A673 (cell line): ENCODE results near the gene MBTPS1. TPM values are rescaled to one million over a fixed set of nuclear protein-coding genes. Genes with fewer than 3 reads are reported as not detected.

Experiments
- BruUV-seq: library from RNA; stranded (reverse); fragments of 400-500 nt; replicated peaks from 2 replicates; lab custom pipeline; 2021; lab: Mats Ljungman, UMichigan
- CTCF ChIA-PET: fragments of 300-600 bp; sonication (Branson Sonifier 250); formaldehyde crosslinking; loops from one replicate; lab custom pipeline; 2022; ENCODE audit warnings: antibody characterized with exemption; lab: Charles Lee
- POLR2A ChIA-PET: fragments of 300-600 bp; sonication (Branson Sonifier 250); formaldehyde crosslinking; loops from one replicate; lab custom pipeline; 2022; ENCODE audit warnings: antibody characterized with exemption; ENCODE audit not compliant: low non-redundant PET; lab: Charles Lee
- DNase-seq: peaks from one replicate; pipeline ENCODE4 v3.0.0-alpha.2; 2015; ENCODE audit warnings: low spot score
- H3K27ac ChIP-seq: fragments of 200-600 bp; sonication (generic); 2 replicates; pipeline ENCODE4 v1.5.1; 2016; ENCODE audit warnings: mixed run types, low read depth, mild to moderate bottlenecking, mixed read lengths, antibody characterized with exemption, low read length; ENCODE audit not compliant: poor library complexity, severe bottlenecking
- H3K27me3 ChIP-seq: fragments of 200-600 bp; sonication (generic); replicated peaks from 2 replicates; pipeline ENCODE4 v1.6.1; 2017; ENCODE audit warnings: mixed run types, low read depth, mild to moderate bottlenecking, mixed read lengths, antibody characterized with exemption, low read length; ENCODE audit not compliant: insufficient read depth, poor library complexity
- H3K36me3 ChIP-seq: fragments of 200-600 bp; sonication (generic); 2 replicates; pipeline ENCODE4 v1.6.1; 2016; ENCODE audit warnings: mixed run types, mild to moderate bottlenecking, mixed read lengths, antibody characterized with exemption, low read length; ENCODE audit not compliant: insufficient read depth, poor library complexity, severe bottlenecking
- H3K4me1 ChIP-seq: fragments of 200-600 bp; sonication (generic); 2 replicates; pipeline ENCODE4 v1.6.1; 2017; ENCODE audit warnings: mixed run types, mild to moderate bottlenecking, mixed read lengths, antibody characterized with exemption, low read length; ENCODE audit not compliant: insufficient read depth, poor library complexity, severe bottlenecking
- H3K4me3 ChIP-seq: fragments of 200-600 bp; sonication (generic); 2 replicates; pipeline ENCODE4 v1.5.1; 2016; ENCODE audit warnings: low read depth, mixed run types, mild to moderate bottlenecking, mixed read lengths, low read length; ENCODE audit not compliant: poor library complexity, severe bottlenecking
- H3K9me3 ChIP-seq: fragments of 200-600 bp; sonication (generic); 2 replicates; pipeline ENCODE4 v1.6.1; 2016; ENCODE audit warnings: mixed run types, low read depth, mild to moderate bottlenecking, mixed read lengths, antibody characterized with exemption, low read length; ENCODE audit not compliant: poor library complexity, severe bottlenecking
- EZH2 ChIP-seq: fragments of 200-600 bp; sonication (generic); IDR thresholded peaks from 2 replicates; pipeline ENCODE4 v1.6.1; 2017; ENCODE audit warnings: borderline replicate concordance, low read depth, mild to moderate bottlenecking, mixed read lengths, antibody characterized with exemption, low read length; ENCODE audit not compliant: poor library complexity, severe bottlenecking
- intact Hi-C: fragments of 100-400 bp; cut with micrococcal nuclease; formaldehyde crosslinking; loops from one replicate; pipeline ENCODE4 v1.10.0; 2022; ENCODE audit not compliant: unreplicated experiment
- total RNA-seq: library from RNA; stranded (reverse); gene quantifications from 2 replicates; pipeline ENCODE4 v1.2.3, GENCODE V29; 2021
- TF ChIP-seq, protein P1 (sequence below): fragments of 300-800, 200-600 bp; sonication (generic); conservative IDR thresholded peaks from 2 replicates; pipeline ENCODE4 v1.5.1; 2017; ENCODE audit warnings: low read depth, mild to moderate bottlenecking, antibody characterized with exemption, low read length, moderate library complexity, mixed read lengths

Gene MBTPS1
- total RNA-seq, 1 experiment from 2014 or later = 82.0 TPM

GRCh38 chr16:84004442-84004841, 112.3 kb downstream of the MBTPS1 start:
- intact Hi-C loops = no loop called here
- CTCF ChIA-PET = no interaction called here
- Histone ChIP-seq H3K4me3 (no peak overlapping the region), H3K27ac (no peak overlapping the region), H3K27me3 (no peaks in the 10 kb centered on the region), H3K9me3 (no peaks in the 10 kb centered on the region), H3K36me3 (no peaks in the 10 kb centered on the region), H3K4me1 (no peaks in the 10 kb centered on the region)
- BruUV-seq = no TSS peak
- TF ChIP-seq, protein P1, sequence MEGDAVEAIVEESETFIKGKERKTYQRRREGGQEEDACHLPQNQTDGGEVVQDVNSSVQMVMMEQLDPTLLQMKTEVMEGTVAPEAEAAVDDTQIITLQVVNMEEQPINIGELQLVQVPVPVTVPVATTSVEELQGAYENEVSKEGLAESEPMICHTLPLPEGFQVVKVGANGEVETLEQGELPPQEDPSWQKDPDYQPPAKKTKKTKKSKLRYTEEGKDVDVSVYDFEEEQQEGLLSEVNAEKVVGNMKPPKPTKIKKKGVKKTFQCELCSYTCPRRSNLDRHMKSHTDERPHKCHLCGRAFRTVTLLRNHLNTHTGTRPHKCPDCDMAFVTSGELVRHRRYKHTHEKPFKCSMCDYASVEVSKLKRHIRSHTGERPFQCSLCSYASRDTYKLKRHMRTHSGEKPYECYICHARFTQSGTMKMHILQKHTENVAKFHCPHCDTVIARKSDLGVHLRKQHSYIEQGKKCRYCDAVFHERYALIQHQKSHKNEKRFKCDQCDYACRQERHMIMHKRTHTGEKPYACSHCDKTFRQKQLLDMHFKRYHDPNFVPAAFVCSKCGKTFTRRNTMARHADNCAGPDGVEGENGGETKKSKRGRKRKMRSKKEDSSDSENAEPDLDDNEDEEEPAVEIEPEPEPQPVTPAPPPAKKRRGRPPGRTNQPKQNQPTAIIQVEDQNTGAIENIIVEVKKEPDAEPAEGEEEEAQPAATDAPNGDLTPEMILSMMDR = no peak
- no peak for TF ChIP-seq EZH2
- POLR2A ChIA-PET = no interaction called here
- DNase-seq = no peak

Other genes with a start within 250 kb of the MBTPS1 start
- 2.0 and 2.5 TPM in 2 replicates for gene MLYCD, start 217.8 kb downstream of the MBTPS1 start, total RNA-seq
- gene OSGIN1, start 163.7 kb downstream of the MBTPS1 start, total RNA-seq = 1.2 and 2.4 TPM in 2 replicates
- 0.76 and 0.80 TPM in 2 replicates for gene NECAB2, start 148.7 kb downstream of the MBTPS1 start, total RNA-seq
- gene SLC38A8, start 74.1 kb downstream of the MBTPS1 start, total RNA-seq = not detected in 2 replicates
- 45.6 and 46.7 TPM in 2 replicates for gene HSDL1, start 28.2 kb upstream of the MBTPS1 start, total RNA-seq
- gene DNAAF1, start 28.4 kb upstream of the MBTPS1 start, total RNA-seq = not detected in 2 replicates
- 58.0 and 58.4 TPM in 2 replicates for gene TAF1C, start 70.1 kb upstream of the MBTPS1 start, total RNA-seq
- gene ADAD2, start 74.2 kb upstream of the MBTPS1 start, total RNA-seq = not detected in 2 replicates
- gene KCNG4, start 123.1 kb upstream of the MBTPS1 start, total RNA-seq = not detected in 2 replicates
- not detected in 2 replicates for gene WFDC1, start 177.9 kb upstream of the MBTPS1 start, total RNA-seq